Activated B cell treated with CpG ODN at 0.5 μM for 24 hours (primary cell): Measurements from ENCODE around the gene CCDC88C. TPM values are rescaled to one million over a fixed set of nuclear protein-coding genes. Genes with fewer than 3 reads are reported as not detected.

Experiments
- ATAC-seq: fragments of 200-7000 bp; cut with Tn5 transposase; one replicate; pipeline ENCODE4 v1.10.0; 2021; ENCODE audit warnings: low read depth, mild to moderate bottlenecking, moderate library complexity
- CTCF ChIA-PET: fragments of 350-600 bp; sonication (Branson Sonifier 250); formaldehyde crosslinking; loops from one replicate; lab custom pipeline; 2021; ENCODE audit warnings: antibody characterized with exemption; lab: Charles Lee
- POLR2A ChIA-PET: fragments of 350-600 bp; sonication (Branson Sonifier 250); formaldehyde crosslinking; loops from one replicate; lab custom pipeline; 2021; ENCODE audit warnings: antibody characterized with exemption; lab: Charles Lee
- DNase-seq: peaks from one replicate; pipeline ENCODE4 v3.0.0; 2022
- H3K27ac Mint-ChIP-seq: one replicate; pipeline ENCODE4 v1.8.0; 2020; ENCODE audit warnings: mixed read lengths
- H3K27me3 Mint-ChIP-seq: one replicate; pipeline ENCODE4 v1.8.0; 2021; ENCODE audit warnings: mixed read lengths
- H3K36me3 Mint-ChIP-seq: one replicate; pipeline ENCODE4 v1.8.0; 2021; ENCODE audit warnings: low read depth, mixed read lengths
- H3K4me1 Mint-ChIP-seq: one replicate; pipeline ENCODE4 v1.8.0; 2021; ENCODE audit warnings: mixed read lengths
- H3K4me3 Mint-ChIP-seq: one replicate; pipeline ENCODE4 v1.8.0; 2020; ENCODE audit warnings: mild to moderate bottlenecking, mixed read lengths
- H3K9me3 Mint-ChIP-seq: one replicate; pipeline ENCODE4 v1.8.0; 2020; ENCODE audit warnings: mixed read lengths
- CTCF ChIP-seq: fragments of 200-600 bp; IDR thresholded peaks from one replicate; pipeline ENCODE4 v1.8.0; 2022; ENCODE audit warnings: antibody characterized with exemption, mild to moderate bottlenecking
- intact Hi-C: fragments of 100-400 bp; cut with micrococcal nuclease; formaldehyde crosslinking; loops from one replicate; pipeline ENCODE4 v1.15.1; 2024
- total RNA-seq: library from RNA; stranded (reverse); gene quantifications from 2 replicates; pipeline ENCODE4 v1.2.3, GENCODE V29; 2022

The CCDC88C gene
- total RNA-seq, 1 donor from 2014 or later, result 164 TPM

GRCh38 chr14:91378930-91379578 is 38.6 kb downstream of the CCDC88C start:
- ChIA-PET CTCF (no interaction called here), POLR2A (interaction anchor here (1.4 kb wide), 1 partner anchor 61 kb away, joined by 3 read pairs; no protein-coding TSS in a partner anchor)
- intact Hi-C loops, result no loop called here
- H3K4me3 Mint-ChIP-seq, result no peak overlapping the region
- H3K27me3 Mint-ChIP-seq, result no peaks in the 10 kb centered on the region
- DNase-seq, result no peak
- H3K4me1 Mint-ChIP-seq, result peaks cover 98% of the 10 kb centered on the region
- H3K36me3 Mint-ChIP-seq, result peaks cover 53% of the 10 kb centered on the region
- TF ChIP-seq CTCF, result no peak
- no peak overlapping the region for H3K27ac Mint-ChIP-seq
- no peak for ATAC-seq
- no peaks in the 10 kb centered on the region for H3K9me3 Mint-ChIP-seq

GRCh38 chr14:91377700-91378652 is 39.6 kb downstream of the CCDC88C start:
- Mint-ChIP-seq H3K36me3 (peaks cover 51% of the 10 kb centered on the region), H3K9me3 (no peaks in the 10 kb centered on the region), H3K27ac (peak overlapping the region; percentile 70), H3K27me3 (no peaks in the 10 kb centered on the region), H3K4me1 (peaks cover 98% of the 10 kb centered on the region), H3K4me3 (peak overlapping the region; percentile 24)
- ChIA-PET CTCF (interaction anchor here (2.9 kb wide), 1 partner anchor 55 kb away, joined by 12 read pairs; no protein-coding TSS in a partner anchor), POLR2A (interaction anchor here (0.6 to 1.9 kb wide), 10 partner anchors 12 to 134 kb away, joined by 3 to 7 read pairs (median 4); no protein-coding TSS in a partner anchor)
- ATAC-seq, result no peak
- no peak for DNase-seq
- intact Hi-C loops, result no loop called here
- no peak for TF ChIP-seq CTCF

- CTCF ChIA-PET, result interaction anchor here (1.0 to 2.9 kb wide), 2 partner anchors 22 to 53 kb away, joined by 4 to 12 read pairs; no protein-coding TSS in a partner anchor
- Mint-ChIP-seq H3K9me3 (no peaks in the 10 kb centered on the region), H3K36me3 (peaks cover 48% of the 10 kb centered on the region), H3K4me1 (peaks cover 98% of the 10 kb centered on the region), H3K4me3 (no peak overlapping the region), H3K27me3 (no peaks in the 10 kb centered on the region), H3K27ac (peak overlapping the region; percentile 76)
- TF ChIP-seq CTCF, result no peak
- ATAC-seq (no peak), DNase-seq (no peak)
- intact Hi-C loops, result no loop called here
- POLR2A ChIA-PET, result interaction anchor here (0.6 to 1.9 kb wide), 10 partner anchors 11 to 53 kb away, joined by 3 to 6 read pairs (median 4); no protein-coding TSS in a partner anchor
Measured at GRCh38 chr14:91376547-91377477, 40.8 kb downstream of the CCDC88C start.

- no peaks in the 10 kb centered on the region for H3K9me3 Mint-ChIP-seq
- CTCF ChIA-PET, result interaction anchor here (2.9 kb wide), 1 partner anchor 52 kb away, joined by 12 read pairs; no protein-coding TSS in a partner anchor
- POLR2A ChIA-PET, result interaction anchor here (0.8 to 6.9 kb wide), 6 partner anchors 16 to 40 kb away, joined by 3 to 114 read pairs (median 4); partner anchors contain the start of gene CCDC88C
- no peak for TF ChIP-seq CTCF
- DNase-seq, result no peak
- no peak for ATAC-seq
- no peaks in the 10 kb centered on the region for H3K27me3 Mint-ChIP-seq
- peaks cover 45% of the 10 kb centered on the region for H3K36me3 Mint-ChIP-seq
- H3K4me3 Mint-ChIP-seq, result no peak overlapping the region
- H3K4me1 Mint-ChIP-seq, result peaks cover 98% of the 10 kb centered on the region
- intact Hi-C loops, result no loop called here
- H3K27ac Mint-ChIP-seq, result peak overlapping the region; percentile 87
Measured at GRCh38 chr14:91375720-91376452, 41.7 kb downstream of the CCDC88C start.
